Central memory CD8-positive, alpha-beta T cell (primary cell): Measurements from ENCODE around the gene NUB1.

Source experiments
- ATAC-seq: fragments of 150-1000 bp; cut with Tn5 transposase; replicated peaks from 2 replicates; pipeline ENCODE4 v1.10.0; 2022; ENCODE audit warnings: mild to moderate bottlenecking, moderate FRiP score, moderate number of reproducible peaks; ENCODE audit not compliant: poor library complexity, severe bottlenecking; ENCODE audit errors: extremely low read depth
- DNase-seq, 2 donors: peaks; one replicate each; pipeline ENCODE4 v3.0.0; 2021; ENCODE audit warnings: low spot score in 2 of 2
- H3K27ac Mint-ChIP-seq: one replicate; pipeline ENCODE4 v1.8.0; 2022; ENCODE audit warnings: low read depth, mild to moderate bottlenecking, moderate library complexity, mixed read lengths
- H3K27me3 Mint-ChIP-seq: one replicate; pipeline ENCODE4 v1.8.0; 2022; ENCODE audit warnings: mixed read lengths
- H3K36me3 Mint-ChIP-seq: one replicate; pipeline ENCODE4 v1.8.0; 2022; ENCODE audit warnings: mild to moderate bottlenecking, moderate library complexity, mixed read lengths; ENCODE audit not compliant: insufficient read depth
- H3K4me1 Mint-ChIP-seq: one replicate; pipeline ENCODE4 v1.8.0; 2022; ENCODE audit warnings: mixed read lengths
- H3K4me3 Mint-ChIP-seq: one replicate; pipeline ENCODE4 v1.8.0; 2022; ENCODE audit warnings: mild to moderate bottlenecking, moderate library complexity, mixed read lengths
- H3K9me3 Mint-ChIP-seq: one replicate; pipeline ENCODE4 v1.8.0; 2022; ENCODE audit warnings: mixed read lengths

NUB1 gene

GRCh38 chr7:151340794-151341356 lies 737 bp upstream of the NUB1 start:
- H3K36me3 Mint-ChIP-seq, result peaks cover 20% of the 10 kb centered on the region
- no peak for ATAC-seq
- H3K27ac Mint-ChIP-seq, result peak overlapping the region; percentile 75
- no peaks in the 10 kb centered on the region for H3K9me3 Mint-ChIP-seq
- no peaks in the 10 kb centered on the region for H3K27me3 Mint-ChIP-seq
- H3K4me1 Mint-ChIP-seq, result peaks cover 22% of the 10 kb centered on the region
- H3K4me3 Mint-ChIP-seq, result peak overlapping the region; percentile 83
- DNase-seq, result peak in 1 of 2 donors; percentile 19

DNA sequence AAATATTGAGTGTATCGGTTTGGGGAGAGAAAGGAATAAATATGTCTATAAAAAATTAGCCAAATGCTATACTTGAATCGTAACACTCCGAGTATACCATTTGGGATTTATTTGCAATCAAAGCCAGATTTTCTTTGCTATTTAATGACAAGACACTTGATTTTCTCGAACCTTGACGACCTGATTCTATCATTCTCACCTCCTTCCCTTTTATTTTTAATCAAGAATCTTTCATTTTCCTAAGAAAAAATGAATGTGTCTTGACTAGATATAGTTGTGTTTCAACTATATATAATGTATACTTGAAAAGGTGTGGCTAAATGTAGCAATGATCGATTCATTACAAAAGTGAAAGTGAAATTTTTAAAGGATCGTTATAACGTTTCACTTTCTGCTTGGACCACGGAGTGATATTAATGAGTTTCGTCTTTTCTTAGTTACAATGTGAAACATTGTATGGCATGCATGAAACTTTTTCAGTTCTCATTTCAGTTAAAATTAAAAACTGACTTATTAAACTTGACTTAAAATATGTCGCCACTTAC lies 562 bp downstream of the NUB1 start:
- no peak for DNase-seq
- peak overlapping the region; percentile 75 for H3K27ac Mint-ChIP-seq
- H3K4me1 Mint-ChIP-seq, result peaks cover 23% of the 10 kb centered on the region
- H3K4me3 Mint-ChIP-seq, result peak overlapping the region; percentile 83
- peak; percentile 64 for ATAC-seq
- H3K36me3 Mint-ChIP-seq, result peaks cover 27% of the 10 kb centered on the region
- no peaks in the 10 kb centered on the region for H3K9me3 Mint-ChIP-seq
- H3K27me3 Mint-ChIP-seq, result no peaks in the 10 kb centered on the region

DNA sequence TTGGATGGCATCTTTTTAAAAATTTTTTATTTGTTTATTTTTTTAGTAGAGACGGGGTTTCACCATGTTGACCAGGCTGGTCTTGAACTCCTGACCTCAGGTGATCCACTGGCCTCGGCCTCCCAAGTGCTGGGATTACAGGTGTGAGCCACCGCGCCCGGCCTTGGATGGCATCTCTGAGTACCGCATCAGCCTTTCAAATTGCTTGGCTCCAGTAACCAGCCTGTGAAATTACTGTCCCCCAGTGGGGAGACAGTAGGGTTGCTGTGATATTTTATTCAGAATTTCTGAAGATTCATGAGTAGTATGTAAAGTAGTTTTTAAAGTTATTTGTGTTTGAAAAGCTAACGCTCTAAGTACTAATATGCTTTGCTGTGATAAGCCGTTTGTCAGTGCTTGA lies 1.2 kb downstream of the NUB1 start:
- Mint-ChIP-seq H3K27ac (peak overlapping the region; percentile 75), H3K4me3 (peak overlapping the region; percentile 83), H3K27me3 (no peaks in the 10 kb centered on the region), H3K9me3 (no peaks in the 10 kb centered on the region), H3K36me3 (peaks cover 32% of the 10 kb centered on the region), H3K4me1 (peaks cover 24% of the 10 kb centered on the region)
- ATAC-seq (no peak), DNase-seq (no peak)

DNA sequence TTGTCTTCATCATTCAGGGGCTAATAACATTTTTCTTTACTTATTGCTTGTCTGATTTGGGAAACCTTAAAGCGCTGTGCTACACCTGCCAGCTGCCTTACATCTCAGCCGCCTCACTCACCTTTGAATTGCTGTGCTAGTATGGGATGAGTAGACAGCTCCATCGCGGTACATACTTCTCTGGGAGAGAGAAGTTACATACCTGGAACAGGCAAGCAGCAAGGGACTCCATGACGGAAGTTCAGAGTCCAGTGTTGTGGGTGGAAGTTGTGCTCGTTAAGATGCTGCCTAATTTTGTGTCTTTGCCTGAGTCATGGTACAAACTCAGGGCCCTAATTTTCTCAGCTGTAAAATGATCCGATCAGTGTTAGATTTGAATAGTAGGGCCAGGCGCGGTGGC lies 1.9 kb downstream of the NUB1 start:
- Mint-ChIP-seq H3K4me3 (peak overlapping the region; percentile 20), H3K4me1 (peaks cover 29% of the 10 kb centered on the region)

DNA sequence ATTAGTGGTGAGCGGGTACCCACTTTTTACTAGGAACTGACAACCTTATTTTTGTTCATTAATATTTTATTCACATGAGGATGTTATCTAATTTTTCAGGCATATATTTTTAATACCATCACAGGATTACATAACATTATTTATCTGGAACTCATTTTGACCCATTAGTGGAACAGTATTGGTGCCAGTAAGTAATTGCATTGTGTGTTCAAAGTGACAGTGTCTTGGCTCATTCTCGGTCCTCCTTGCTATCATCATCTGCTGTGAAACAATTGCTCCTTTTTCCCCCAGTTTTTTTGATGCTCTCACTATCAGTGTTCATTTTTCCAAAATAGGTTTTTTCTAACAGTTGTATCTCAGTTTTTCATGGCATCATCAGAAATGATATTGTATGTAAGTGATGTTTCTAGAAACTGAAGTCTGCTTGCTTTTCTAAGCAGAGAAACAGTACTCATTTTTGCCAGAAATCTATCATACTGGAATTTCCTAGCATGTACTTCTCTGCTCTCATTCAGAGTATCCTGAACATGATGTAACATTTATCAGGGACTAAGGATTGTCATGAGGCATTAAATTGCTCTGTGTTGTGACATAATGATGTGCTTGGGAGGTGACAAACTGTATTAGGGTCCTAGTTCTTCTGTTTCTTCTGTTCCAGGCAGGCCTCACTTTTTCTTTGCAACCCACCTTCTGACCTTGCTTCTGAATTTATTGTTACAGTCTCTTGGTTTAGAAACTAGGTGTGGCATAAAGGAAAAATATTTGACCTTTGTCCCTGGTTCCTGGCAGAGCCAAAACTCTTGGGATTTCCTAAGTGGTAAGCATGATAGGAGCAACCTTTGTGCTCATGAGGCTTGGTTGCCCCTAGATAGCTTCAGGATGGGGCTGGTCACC lies 4.2 kb downstream of the NUB1 start:
- Mint-ChIP-seq H3K27me3 (no peaks in the 10 kb centered on the region), H3K9me3 (no peaks in the 10 kb centered on the region), H3K4me1 (peaks cover 27% of the 10 kb centered on the region), H3K27ac (no peak overlapping the region), H3K4me3 (peak overlapping the region; percentile 8), H3K36me3 (peaks cover 47% of the 10 kb centered on the region)
- no peak for ATAC-seq
- no peak for DNase-seq

More for the DNA sequence above, 1.9 kb downstream of the NUB1 start:
- ATAC-seq, result no peak
- H3K36me3 Mint-ChIP-seq, result peaks cover 36% of the 10 kb centered on the region
- no peaks in the 10 kb centered on the region for H3K9me3 Mint-ChIP-seq
- H3K27ac Mint-ChIP-seq, result peak overlapping the region; percentile 75
- H3K27me3 Mint-ChIP-seq, result no peaks in the 10 kb centered on the region
- no peak for DNase-seq

- Mint-ChIP-seq H3K36me3 (peaks cover 49% of the 10 kb centered on the region), H3K9me3 (no peaks in the 10 kb centered on the region), H3K4me1 (peaks cover 30% of the 10 kb centered on the region), H3K4me3 (no peak overlapping the region), H3K27ac (no peak overlapping the region), H3K27me3 (no peaks in the 10 kb centered on the region)
- DNase-seq (no peak), ATAC-seq (no peak)
Observed at GRCh38 chr7:151346470-151346769, 4.8 kb downstream of the NUB1 start.

GRCh38 chr7:151347200-151347599 lies 5.6 kb downstream of the NUB1 start:
- H3K36me3 Mint-ChIP-seq, result peaks cover 53% of the 10 kb centered on the region
- ATAC-seq (no peak), DNase-seq (no peak)
- no peak overlapping the region for H3K27ac Mint-ChIP-seq
- H3K4me1 Mint-ChIP-seq, result peaks cover 38% of the 10 kb centered on the region
- no peaks in the 10 kb centered on the region for H3K27me3 Mint-ChIP-seq
- H3K9me3 Mint-ChIP-seq, result no peaks in the 10 kb centered on the region
- H3K4me3 Mint-ChIP-seq, result no peak overlapping the region

- Mint-ChIP-seq H3K36me3 (peaks cover 48% of the 10 kb centered on the region), H3K4me1 (peaks cover 38% of the 10 kb centered on the region), H3K27ac (peak overlapping the region; percentile 95), H3K27me3 (no peaks in the 10 kb centered on the region), H3K4me3 (peak overlapping the region; percentile 71), H3K9me3 (no peaks in the 10 kb centered on the region)
- no peak for DNase-seq
- no peak for ATAC-seq
Observed at GRCh38 chr7:151348970-151349369, 7.4 kb downstream of the NUB1 start.

DNA sequence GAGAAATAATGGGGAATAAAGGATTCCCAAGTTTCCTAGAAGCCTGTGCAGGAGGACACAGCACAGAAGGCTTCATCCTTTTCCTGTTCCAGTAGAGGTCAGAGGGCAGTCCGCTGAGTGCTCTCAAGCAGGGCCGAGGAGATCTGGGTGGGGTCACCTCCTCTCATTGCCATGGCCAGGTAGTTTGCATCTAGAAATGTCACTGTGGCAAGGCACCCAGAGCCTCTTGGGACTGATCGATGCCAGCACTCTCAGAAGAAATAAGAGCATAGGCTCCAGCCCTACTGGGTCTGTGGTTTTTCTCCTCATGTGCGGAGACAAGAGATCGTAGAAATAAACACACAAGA lies 7.9 kb downstream of the NUB1 start:
- Mint-ChIP-seq H3K36me3 (peaks cover 52% of the 10 kb centered on the region), H3K27ac (peak overlapping the region; percentile 95), H3K9me3 (no peaks in the 10 kb centered on the region), H3K27me3 (no peaks in the 10 kb centered on the region), H3K4me3 (peak overlapping the region; percentile 71), H3K4me1 (peaks cover 38% of the 10 kb centered on the region)
- ATAC-seq, result peak; percentile 33
- DNase-seq, result no peak

DNA sequence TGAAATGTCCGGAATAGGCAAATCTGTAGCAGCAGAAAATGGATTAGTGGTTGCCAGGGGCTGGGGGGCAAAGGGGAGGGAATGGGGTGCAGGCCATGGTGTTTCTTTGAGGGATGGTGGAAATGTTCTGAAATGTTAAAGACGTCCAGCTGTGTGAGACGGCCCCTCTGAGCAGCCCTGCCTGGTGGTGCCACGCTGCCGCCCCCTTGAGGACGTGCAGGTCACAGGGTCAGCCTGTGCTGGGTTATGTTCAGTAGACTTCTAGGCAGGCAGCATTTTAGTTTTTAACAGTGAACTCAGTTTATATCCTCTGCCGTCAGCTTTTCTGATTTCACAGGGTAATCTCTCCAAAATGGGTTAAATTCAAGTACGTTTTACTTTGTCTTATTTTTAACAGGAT lies 9.4 kb downstream of the NUB1 start:
- no peaks in the 10 kb centered on the region for H3K9me3 Mint-ChIP-seq
- H3K4me3 Mint-ChIP-seq, result peak overlapping the region; percentile 16
- peak overlapping the region; percentile 95 for H3K27ac Mint-ChIP-seq
- H3K4me1 Mint-ChIP-seq, result peaks cover 43% of the 10 kb centered on the region
- no peak for DNase-seq
- no peak for ATAC-seq
- peaks cover 54% of the 10 kb centered on the region for H3K36me3 Mint-ChIP-seq
- no peaks in the 10 kb centered on the region for H3K27me3 Mint-ChIP-seq

DNA sequence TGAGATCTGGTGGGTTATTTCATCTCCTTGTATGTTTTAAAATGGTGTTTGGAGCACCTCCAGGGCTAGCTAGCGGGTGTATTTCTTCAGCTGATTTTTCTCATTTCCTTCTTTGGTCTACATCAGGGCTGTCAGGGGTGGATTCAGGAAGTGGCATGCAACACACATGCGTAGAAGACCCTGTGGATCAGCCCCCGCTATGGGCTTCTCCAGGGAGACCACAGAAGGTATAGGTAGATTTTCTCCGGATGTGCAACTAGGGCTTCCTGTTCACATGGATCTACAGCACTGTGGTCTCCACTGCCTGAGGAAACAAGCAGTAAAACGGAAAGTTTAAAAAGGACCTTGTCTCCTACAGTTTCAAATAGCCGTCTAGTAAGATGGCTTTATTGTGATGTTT lies 10.4 kb downstream of the NUB1 start:
- peak; percentile 41 for ATAC-seq
- Mint-ChIP-seq H3K36me3 (peaks cover 57% of the 10 kb centered on the region), H3K4me3 (peak overlapping the region; percentile 67), H3K27me3 (no peaks in the 10 kb centered on the region), H3K27ac (peak overlapping the region; percentile 95), H3K9me3 (no peaks in the 10 kb centered on the region), H3K4me1 (peaks cover 43% of the 10 kb centered on the region)
- peak; percentile 31 to 43 for DNase-seq

- ATAC-seq (no peak), DNase-seq (no peak)
- H3K27me3 Mint-ChIP-seq, result no peaks in the 10 kb centered on the region
- H3K36me3 Mint-ChIP-seq, result peaks cover 61% of the 10 kb centered on the region
- H3K27ac Mint-ChIP-seq, result peak overlapping the region; percentile 95
- peaks cover 43% of the 10 kb centered on the region for H3K4me1 Mint-ChIP-seq
- H3K9me3 Mint-ChIP-seq, result no peaks in the 10 kb centered on the region
- no peak overlapping the region for H3K4me3 Mint-ChIP-seq
Observed at GRCh38 chr7:151352512-151352911, 10.9 kb downstream of the NUB1 start.
